ENCODE results near the gene TNFRSF8. TPM values are rescaled to one million over a fixed set of nuclear protein-coding genes. Genes with fewer than 3 reads are reported as not detected.

TNFRSF8 gene
- total and polyA plus RNA-seq, 7 donors: 0.68 to 1.8 (median 0.87) TPM; not detected in 1

DNA sequence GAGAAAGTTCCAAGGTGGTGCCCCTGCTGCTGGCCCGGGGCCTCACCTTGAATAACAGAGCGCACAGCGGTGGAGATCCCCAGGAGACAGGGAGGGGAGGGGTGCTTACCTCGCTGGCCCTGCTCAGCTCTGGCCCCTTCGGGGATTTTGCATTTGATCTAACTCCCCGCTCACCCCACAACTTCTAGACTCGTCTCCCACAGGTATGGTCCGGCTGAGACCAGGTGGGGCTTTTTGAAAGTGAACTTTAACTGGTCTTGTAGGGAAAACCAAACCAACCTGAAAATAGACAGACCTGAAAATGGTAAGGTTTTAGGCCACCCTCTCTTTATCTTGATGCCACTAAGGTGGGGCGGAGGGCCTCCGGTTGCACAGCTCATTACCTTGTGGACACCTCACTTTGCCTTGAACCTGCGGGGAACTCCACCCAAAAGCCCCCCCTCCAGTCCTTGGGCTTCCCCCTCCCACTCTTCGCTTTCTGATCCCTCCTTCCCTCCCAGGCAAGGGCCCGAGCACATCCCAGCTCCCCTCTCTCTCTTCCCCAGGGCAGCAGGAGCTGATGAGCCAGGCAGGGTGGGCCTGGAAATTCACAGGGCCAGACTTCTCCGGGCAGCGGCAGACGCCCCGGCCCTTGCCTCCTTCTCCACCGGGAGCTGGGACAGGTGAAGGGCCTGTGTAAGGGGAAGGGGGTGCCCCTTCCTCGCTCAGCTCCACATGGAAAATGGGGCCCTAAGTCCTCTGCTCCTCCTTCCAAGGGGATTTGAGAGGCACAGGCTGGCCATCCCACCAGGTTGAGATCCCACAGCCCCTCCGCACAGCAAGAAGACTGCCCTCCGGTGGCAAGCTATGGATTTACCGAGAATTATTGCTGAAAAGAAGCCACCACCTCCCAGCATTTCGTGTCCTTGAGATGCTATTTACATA is 16.1 kb downstream of the TNFRSF8 start:
- 29 to 46% methylated on average over 23 of the region's 23 CpGs for WGBS, 2 donors
- H3K27me3 ChIP-seq: no peaks in the 10 kb centered on the region
- TF ChIP-seq, protein P1, sequence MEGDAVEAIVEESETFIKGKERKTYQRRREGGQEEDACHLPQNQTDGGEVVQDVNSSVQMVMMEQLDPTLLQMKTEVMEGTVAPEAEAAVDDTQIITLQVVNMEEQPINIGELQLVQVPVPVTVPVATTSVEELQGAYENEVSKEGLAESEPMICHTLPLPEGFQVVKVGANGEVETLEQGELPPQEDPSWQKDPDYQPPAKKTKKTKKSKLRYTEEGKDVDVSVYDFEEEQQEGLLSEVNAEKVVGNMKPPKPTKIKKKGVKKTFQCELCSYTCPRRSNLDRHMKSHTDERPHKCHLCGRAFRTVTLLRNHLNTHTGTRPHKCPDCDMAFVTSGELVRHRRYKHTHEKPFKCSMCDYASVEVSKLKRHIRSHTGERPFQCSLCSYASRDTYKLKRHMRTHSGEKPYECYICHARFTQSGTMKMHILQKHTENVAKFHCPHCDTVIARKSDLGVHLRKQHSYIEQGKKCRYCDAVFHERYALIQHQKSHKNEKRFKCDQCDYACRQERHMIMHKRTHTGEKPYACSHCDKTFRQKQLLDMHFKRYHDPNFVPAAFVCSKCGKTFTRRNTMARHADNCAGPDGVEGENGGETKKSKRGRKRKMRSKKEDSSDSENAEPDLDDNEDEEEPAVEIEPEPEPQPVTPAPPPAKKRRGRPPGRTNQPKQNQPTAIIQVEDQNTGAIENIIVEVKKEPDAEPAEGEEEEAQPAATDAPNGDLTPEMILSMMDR (IDR thresholded peaks at IDR 0.05): no peak
- no peak for TF ChIP-seq POLR2AphosphoS5 (IDR thresholded peaks at IDR 0.05)
- TF ChIP-seq EP300 (IDR thresholded peaks at IDR 0.05): no peak
- TF ChIP-seq POLR2A (IDR thresholded peaks at IDR 0.05): no peak
- DNase-seq: no peak
- H3K9me3 ChIP-seq: no peaks in the 10 kb centered on the region
- no peaks in the 10 kb centered on the region for H3K36me3 ChIP-seq
- peaks cover 0 to 11% (median 5%) of the 10 kb centered on the region in 4 donors for H3K4me1 ChIP-seq
- no peak overlapping the region for H3K4me3 ChIP-seq
- intact Hi-C loops (cut with DNase I): no loop called here
- no peak overlapping the region for H3K27ac ChIP-seq

DNA sequence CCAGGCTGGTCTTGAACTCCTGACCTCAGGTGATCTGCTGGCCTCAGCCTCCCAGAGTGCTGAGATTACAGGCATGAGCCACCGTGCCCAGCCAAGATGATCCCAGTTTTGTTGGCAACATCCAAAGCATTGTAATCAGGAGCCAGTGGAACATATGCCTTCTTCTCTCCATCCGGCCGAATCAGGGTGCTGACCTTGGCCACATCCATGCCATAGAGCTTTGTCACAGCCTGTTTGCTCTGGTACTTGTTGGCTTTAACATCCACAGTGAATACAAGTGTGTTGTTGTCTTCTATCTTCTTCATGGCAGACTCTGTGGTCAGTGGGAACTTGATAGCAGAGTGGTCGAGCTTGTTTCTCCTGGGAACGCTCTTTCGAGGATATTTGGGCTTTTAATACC is 17.1 kb downstream of the TNFRSF8 start:
- Histone ChIP-seq H3K4me3 (no peak overlapping the region), H3K9me3 (no peaks in the 10 kb centered on the region), H3K27me3 (no peaks in the 10 kb centered on the region), H3K27ac (no peak overlapping the region), H3K4me1 (peaks cover 0 to 10% (median 4%) of the 10 kb centered on the region in 4 donors), H3K36me3 (no peaks in the 10 kb centered on the region)
- no peak for DNase-seq
- intact Hi-C loops (cut with DNase I): no loop called here
- TF ChIP-seq POLR2A (IDR thresholded peaks at IDR 0.05) (no peak), POLR2AphosphoS5 (IDR thresholded peaks at IDR 0.05) (no peak), EP300 (IDR thresholded peaks at IDR 0.05) (no peak)
- TF ChIP-seq, protein P1 (IDR thresholded peaks at IDR 0.05): no peak
- WGBS, 2 donors: 76 to 90% methylated on average over 6 of the region's 6 CpGs

DNA sequence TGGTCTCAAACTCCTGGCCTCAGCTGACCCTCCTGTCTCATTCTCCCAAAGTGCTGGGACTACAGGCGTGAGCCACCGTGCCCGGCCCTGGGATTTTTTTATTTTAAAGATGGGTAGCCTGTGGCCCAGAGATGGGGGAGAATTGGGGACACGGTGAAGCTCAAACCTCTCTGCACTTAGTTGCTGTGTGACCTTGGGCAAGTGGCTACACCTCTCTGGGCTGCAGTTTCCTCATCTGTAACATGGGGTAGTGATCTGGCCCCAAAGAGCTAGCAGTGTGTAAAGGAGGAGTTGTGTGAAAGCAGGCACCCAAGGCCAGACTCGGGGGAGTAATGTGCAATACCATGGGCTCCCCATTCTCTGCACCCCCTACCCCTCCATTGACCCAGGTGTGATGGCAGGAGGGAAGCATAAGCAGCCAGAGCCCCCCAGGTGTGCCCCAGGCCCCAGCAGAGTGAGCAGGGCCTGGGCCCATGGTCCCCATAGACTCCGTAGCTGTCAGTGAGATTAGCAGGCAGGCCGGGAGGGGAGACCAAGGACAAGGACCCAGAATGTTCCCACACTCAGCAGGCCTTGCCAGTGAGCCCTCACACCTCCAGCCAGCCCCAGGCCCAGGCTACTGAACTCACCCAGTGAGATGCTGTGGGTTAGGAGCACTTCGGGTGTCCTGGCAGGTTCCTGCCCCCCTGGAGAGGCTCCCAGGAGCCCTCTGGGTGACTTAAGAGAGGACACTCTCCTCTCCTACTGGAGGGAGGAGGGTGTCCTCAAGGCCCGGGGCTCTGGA is 17.9 kb downstream of the TNFRSF8 start:
- intact Hi-C loops (cut with DNase I): no loop called here
- TF ChIP-seq, protein P1 (IDR thresholded peaks at IDR 0.05): no peak
- no peak for TF ChIP-seq POLR2A (IDR thresholded peaks at IDR 0.05)
- TF ChIP-seq EP300 (IDR thresholded peaks at IDR 0.05): no peak
- TF ChIP-seq POLR2AphosphoS5 (IDR thresholded peaks at IDR 0.05): no peak
- Histone ChIP-seq H3K27me3 (no peaks in the 10 kb centered on the region), H3K4me3 (no peak overlapping the region), H3K36me3 (no peaks in the 10 kb centered on the region), H3K27ac (no peak overlapping the region), H3K9me3 (no peaks in the 10 kb centered on the region), H3K4me1 (peaks cover 0 to 2% (median under 1%) of the 10 kb centered on the region in 4 donors)
- DNase-seq: no peak
- WGBS, 2 donors: 93 to 94% methylated on average over 9 of the region's 9 CpGs

DNA sequence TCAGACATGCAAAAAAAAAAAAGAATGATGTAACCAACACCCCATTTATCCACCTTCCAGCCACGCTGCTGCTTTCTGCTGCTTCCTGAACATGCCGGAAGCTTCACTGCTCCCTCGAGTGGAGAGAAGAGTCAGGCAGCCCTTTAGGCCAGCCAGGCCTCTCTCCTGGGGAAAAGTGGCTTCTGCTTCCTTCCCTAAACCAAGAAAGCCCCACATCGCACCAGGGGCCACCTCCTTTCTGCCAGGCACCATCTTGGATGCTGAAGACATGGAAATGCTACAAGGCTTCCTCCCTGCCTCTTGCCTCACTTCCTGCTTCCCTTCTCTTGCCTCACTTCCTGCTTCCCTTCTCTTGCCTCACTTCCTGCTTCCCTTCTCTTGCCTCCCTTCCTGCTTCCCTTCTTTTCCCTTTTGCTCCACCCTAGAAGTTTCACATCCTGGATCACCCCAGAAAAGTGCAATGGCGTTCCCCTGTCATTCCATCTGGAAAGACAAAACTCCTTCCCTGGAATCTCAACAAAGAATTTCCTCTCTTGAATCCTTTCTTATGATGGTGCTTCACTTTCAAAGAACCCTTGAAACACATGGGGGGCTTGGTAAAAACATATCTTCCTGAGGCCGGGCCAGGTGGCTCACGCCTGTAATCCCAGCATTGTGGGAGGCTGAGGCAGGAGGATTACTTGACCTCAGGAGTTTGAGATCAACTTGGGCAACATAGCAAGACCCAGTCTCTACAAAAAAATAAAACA is 18.7 kb downstream of the TNFRSF8 start:
- H3K27me3 ChIP-seq: no peaks in the 10 kb centered on the region
- DNase-seq: no peak
- no peaks in the 10 kb centered on the region for H3K36me3 ChIP-seq
- no peaks in the 10 kb centered on the region for H3K4me1 ChIP-seq
- H3K9me3 ChIP-seq: no peaks in the 10 kb centered on the region
- 82 to 91% methylated on average over 7 of the region's 7 CpGs for WGBS, 2 donors
- intact Hi-C loops (cut with DNase I): no loop called here
- no peak overlapping the region for H3K4me3 ChIP-seq
- no peak overlapping the region for H3K27ac ChIP-seq
- TF ChIP-seq EP300 (IDR thresholded peaks at IDR 0.05) (no peak), POLR2AphosphoS5 (IDR thresholded peaks at IDR 0.05) (no peak), POLR2A (IDR thresholded peaks at IDR 0.05) (no peak)
- TF ChIP-seq, protein P1 (IDR thresholded peaks at IDR 0.05): no peak
